Upper lobe of right lung (tissue), 1 donor: Measurements from ENCODE around the gene PHKA2. TPM values are rescaled to one million over a fixed set of nuclear protein-coding genes. Genes with fewer than 3 reads are reported as not detected.

Experiments used
- ATAC-seq: fragments of 200-7000 bp; cut with Tn5 transposase; one replicate; pipeline ENCODE4 v1.9.1; 2020; ENCODE audit warnings: mild to moderate bottlenecking, moderate library complexity
- DNase-seq: peaks from one replicate; pipeline ENCODE4 v3.0.0-alpha.2; 2020
- H3K27ac ChIP-seq: fragments of 200-600 bp; one replicate; pipeline ENCODE4 v1.8.0; 2022
- H3K27me3 ChIP-seq: fragments of 200-600 bp; one replicate; pipeline ENCODE4 v1.8.0; 2022; ENCODE audit warnings: mild to moderate bottlenecking
- H3K36me3 ChIP-seq: fragments of 200-600 bp; one replicate; pipeline ENCODE4 v1.8.0; 2022
- H3K4me1 ChIP-seq: fragments of 200-600 bp; one replicate; pipeline ENCODE4 v1.8.0; 2022
- H3K4me3 ChIP-seq: fragments of 200-600 bp; one replicate; pipeline ENCODE4 v1.8.0; 2022; ENCODE audit warnings: mild to moderate bottlenecking
- H3K9me3 ChIP-seq: fragments of 200-600 bp; one replicate; pipeline ENCODE4 v1.8.0; 2022
- CTCF ChIP-seq: fragments of 200-600 bp; IDR thresholded peaks from one replicate; pipeline ENCODE4 v1.8.0; 2022; ENCODE audit warnings: antibody characterized with exemption
- intact Hi-C: fragments of 100-400 bp; cut with DNase I; formaldehyde crosslinking; loops from one replicate; pipeline ENCODE4 v1.11.0; 2022
- total RNA-seq: library from RNA; stranded (reverse); fragmentation: NEBNext Ultra II Directional; extraction: Animal tissue kit (Norgen Biotek cat#: 25700); gene quantifications from one replicate; pipeline ENCODE4 v1.2.1, GENCODE V29; 2021
- donor health status: DM: no; HTN: yes; CAD: no; lungs with severe emphysema.

PHKA2 gene
- total RNA-seq, 1 donor from 2014 or later, result 25.5 TPM

- DNase-seq (no peak), ATAC-seq (peak; percentile 62)
- no peak overlapping the region for H3K27ac ChIP-seq
- H3K4me3 ChIP-seq, result no peak overlapping the region
- no peak for TF ChIP-seq CTCF
- H3K27me3 ChIP-seq, result no peaks in the 10 kb centered on the region
- H3K9me3 ChIP-seq, result no peaks in the 10 kb centered on the region
- H3K4me1 ChIP-seq, result no peaks in the 10 kb centered on the region
- intact Hi-C loops, result no loop called here
- no peaks in the 10 kb centered on the region for H3K36me3 ChIP-seq
Observed at GRCh38 chrX:18961686-18962085, 22.2 kb downstream of the PHKA2 start.

GRCh38 chrX:18956303-18957032 lies 27.4 kb downstream of the PHKA2 start:
- TF ChIP-seq CTCF, result no peak
- DNase-seq (no peak), ATAC-seq (no peak)
- Histone ChIP-seq H3K27ac (no peak overlapping the region), H3K4me1 (no peaks in the 10 kb centered on the region), H3K27me3 (no peaks in the 10 kb centered on the region), H3K4me3 (no peak overlapping the region), H3K9me3 (no peaks in the 10 kb centered on the region), H3K36me3 (no peaks in the 10 kb centered on the region)
- intact Hi-C loops, result no loop called here

- ATAC-seq, result no peak
- no peak overlapping the region for H3K27ac ChIP-seq
- H3K9me3 ChIP-seq, result no peaks in the 10 kb centered on the region
- H3K4me1 ChIP-seq, result no peaks in the 10 kb centered on the region
- no peaks in the 10 kb centered on the region for H3K36me3 ChIP-seq
- H3K27me3 ChIP-seq, result no peaks in the 10 kb centered on the region
- intact Hi-C loops, result no loop called here
- no peak for DNase-seq
- TF ChIP-seq CTCF, result no peak
- no peak overlapping the region for H3K4me3 ChIP-seq
Observed at GRCh38 chrX:18955676-18956075, 28.2 kb downstream of the PHKA2 start.

GRCh38 chrX:18951032-18951431 lies 32.9 kb downstream of the PHKA2 start:
- ATAC-seq, result no peak
- no peak for DNase-seq

GRCh38 chrX:18949944-18950301 lies 34.0 kb downstream of the PHKA2 start:
- Histone ChIP-seq H3K4me3 (no peak overlapping the region), H3K27ac (no peak overlapping the region), H3K27me3 (no peaks in the 10 kb centered on the region), H3K9me3 (no peaks in the 10 kb centered on the region), H3K4me1 (no peaks in the 10 kb centered on the region), H3K36me3 (no peaks in the 10 kb centered on the region)
- no peak for ATAC-seq
- TF ChIP-seq CTCF, result no peak
- no peak for DNase-seq
- intact Hi-C loops, result no loop called here

More at GRCh38 chrX:18951032-18951431, 32.9 kb downstream of the PHKA2 start:
- Histone ChIP-seq H3K9me3 (no peaks in the 10 kb centered on the region), H3K27ac (no peak overlapping the region), H3K4me3 (no peak overlapping the region), H3K36me3 (no peaks in the 10 kb centered on the region), H3K27me3 (no peaks in the 10 kb centered on the region), H3K4me1 (no peaks in the 10 kb centered on the region)
- TF ChIP-seq CTCF, result no peak
- intact Hi-C loops, result no loop called here
